Panc1 (cell line): ENCODE results near the gene ABHD4. TPM values are rescaled to one million over a fixed set of nuclear protein-coding genes. Genes with fewer than 3 reads are reported as not detected.
"Not testable (repeated sequence)": the region's sequence is repeated elsewhere in the genome, so short reads cannot be mapped to it uniquely, and the experiment has no call there.

Source experiments
- ATAC-seq: fragments of 200-7000 bp; cut with Tn5 transposase; 2 replicates; pipeline ENCODE4 v1.9.1; 2020; ENCODE audit warnings: mild to moderate bottlenecking, moderate library complexity
- BruUV-seq: library from RNA; stranded (reverse); fragments of 400-500 nt; replicated peaks from 2 replicates; lab custom pipeline; 2021; lab: Mats Ljungman, UMichigan
- CTCF ChIA-PET: fragments of 300-600 bp; sonication (Branson Sonifier 250); formaldehyde crosslinking; loops from one replicate; lab custom pipeline; 2022; ENCODE audit warnings: antibody characterized with exemption; lab: Charles Lee
- POLR2A ChIA-PET: fragments of 300-600 bp; sonication (Branson Sonifier 250); formaldehyde crosslinking; loops from one replicate; lab custom pipeline; 2022; ENCODE audit warnings: antibody characterized with exemption; lab: Charles Lee
- DNase-seq: peaks from one replicate; pipeline ENCODE4 v3.0.0-alpha.2; 2010; ENCODE audit warnings: low read depth, low spot score
- H3K27ac ChIP-seq: 2 replicates; pipeline ENCODE4 v1.5.1; 2011; ENCODE audit warnings: mild to moderate bottlenecking, low read length, inconsistent platforms
- H3K27me3 ChIP-seq: fragments of 200-500 bp; sonication (Bioruptor generic); 2 replicates; pipeline ENCODE4 v1.6.0; 2014; ENCODE audit warnings: low read length, inconsistent platforms; ENCODE audit not compliant: control insufficient read depth, insufficient read depth
- H3K36me3 ChIP-seq: fragments of 200-500 bp; sonication (Bioruptor generic); 2 replicates; pipeline ENCODE4 v1.5.1; 2014; ENCODE audit warnings: inconsistent platforms, mild to moderate bottlenecking, low read length, moderate library complexity; ENCODE audit not compliant: control insufficient read depth, insufficient read depth
- H3K4me1 ChIP-seq: 2 replicates; pipeline ENCODE4 v1.5.1; 2011; ENCODE audit warnings: inconsistent platforms, mild to moderate bottlenecking, low read length, moderate library complexity; ENCODE audit not compliant: control insufficient read depth, insufficient read depth
- H3K4me3 ChIP-seq, 2 experiments: 2 replicates each; pipeline ENCODE4 v1.5.1; 2011 to 2012; ENCODE audit warnings: low read depth in 2 of 2, low read length in 2 of 2, mild to moderate bottlenecking in 2 of 2, inconsistent platforms in 1 of 2, moderate library complexity in 1 of 2
- H3K9me3 ChIP-seq: fragments of 200-500 bp; sonication (Bioruptor generic); 2 replicates; pipeline ENCODE4 v1.5.1; 2014; ENCODE audit warnings: low read depth, mild to moderate bottlenecking, inconsistent platforms, low read length, moderate library complexity; ENCODE audit not compliant: control insufficient read depth, insufficient read depth
- CTCF ChIP-seq: fragments of 450-650 bp; IDR thresholded peaks from 2 replicates; pipeline ENCODE4 v1.5.1; 2017; ENCODE audit warnings: mild to moderate bottlenecking
- POLR2AphosphoS5 ChIP-seq: IDR thresholded peaks from 2 replicates; pipeline ENCODE4 v1.6.1; 2012; ENCODE audit warnings: mild to moderate bottlenecking, low read depth, low read length, moderate library complexity
- REST ChIP-seq, 2 experiments: IDR thresholded peaks; 2 replicates each; pipeline ENCODE4 v1.6.1; 2011 to 2012; ENCODE audit warnings: low read depth in 2 of 2, control low read depth in 1 of 2, low read length in 1 of 2, mild to moderate bottlenecking in 1 of 2, moderate library complexity in 1 of 2; ENCODE audit not compliant: insufficient read depth in 1 of 2
- SIN3A ChIP-seq: IDR thresholded peaks from 2 replicates; pipeline ENCODE4 v1.6.1; 2012; ENCODE audit warnings: low read depth, mild to moderate bottlenecking, low read length, moderate library complexity, borderline replicate concordance; ENCODE audit not compliant: insufficient read depth
- TCF7L2 ChIP-seq: IDR thresholded peaks from 2 replicates; pipeline ENCODE4 v1.6.1; 2011; ENCODE audit warnings: mild to moderate bottlenecking, low read depth, low read length, inconsistent platforms
- in situ Hi-C: cut with HindIII; loops from 2 replicates; pipeline ENCODE4 v1.10.0; 2016; ENCODE audit warnings: low sequenced_read_pairs, low pct_unique_long_range_greater_than_20kb
- intact Hi-C: fragments of 100-400 bp; cut with micrococcal nuclease; formaldehyde crosslinking; loops from one replicate; pipeline ENCODE4 v1.10.0; 2022; ENCODE audit not compliant: unreplicated experiment
- total RNA-seq: library from RNA; stranded (reverse); gene quantifications from one replicate; pipeline ENCODE4 v1.2.1, GENCODE V29; 2021; ENCODE audit not compliant: unreplicated experiment

Gene ABHD4
- total RNA-seq, 1 experiment from 2014 or later, result 5.1 TPM

GRCh38 chr14:22587247-22587646 is 10.9 kb upstream of the ABHD4 start:
- Histone ChIP-seq H3K4me3 (no peak overlapping the region), H3K4me1 (peaks cover 4% of the 10 kb centered on the region), H3K9me3 (no peaks in the 10 kb centered on the region), H3K27ac (no peak overlapping the region), H3K36me3 (no peaks in the 10 kb centered on the region; the same call in 1 of the 2 replicates), H3K27me3 (no peaks in the 10 kb centered on the region)
- TF ChIP-seq POLR2AphosphoS5 (no peak), SIN3A (no peak), CTCF (no peak), TCF7L2 (no peak)
- POLR2A ChIA-PET, result no interaction called here
- BruUV-seq, result no TSS peak
- ATAC-seq, result no peak
- DNase-seq, result no peak
- CTCF ChIA-PET, result no interaction called here
- intact Hi-C loops (no loop called here), in situ Hi-C loops (no loop called here)

GRCh38 chr14:22587677-22588422 is 10.2 kb upstream of the ABHD4 start:
- BruUV-seq, DNase-seq, H3K4me1 ChIP-seq, H3K36me3 ChIP-seq, in situ Hi-C loops, H3K9me3 ChIP-seq, ATAC-seq, intact Hi-C loops, CTCF ChIA-PET, H3K27me3 ChIP-seq: not testable (repeated sequence)
- POLR2A ChIA-PET, result interaction anchor here (0.7 to 1.0 kb wide), 2 partner anchors 251 to 321 kb away, joined by 3 to 7 read pairs; no protein-coding TSS in a partner anchor
- Histone ChIP-seq H3K4me3 (peak overlapping the region; percentile 91 to 98), H3K27ac (peak overlapping the region; percentile 96)

- ATAC-seq, result no peak
Observed at GRCh38 chr14:22588526-22589095, 9.5 kb upstream of the ABHD4 start.

More at GRCh38 chr14:22588526-22589095, 9.5 kb upstream of the ABHD4 start:
- BruUV-seq, result no TSS peak
- peak overlapping the region; percentile 96 for H3K27ac ChIP-seq
- no peaks in the 10 kb centered on the region; the same call in 1 of the 2 replicates for H3K27me3 ChIP-seq
- CTCF ChIA-PET, result no interaction called here
- POLR2A ChIA-PET, result interaction anchor here (0.6 to 1.9 kb wide), 3 partner anchors 11 to 250 kb away, joined by 3 to 14 read pairs (median 3); partner anchors contain the start of gene ABHD4
- in situ Hi-C loops, result no loop called here
- intact Hi-C loops, result no loop called here
- DNase-seq, result no peak
- peak overlapping the region; percentile 91 to 98 for H3K4me3 ChIP-seq
- peaks cover 4% of the 10 kb centered on the region for H3K4me1 ChIP-seq
- TF ChIP-seq POLR2AphosphoS5 (no peak), REST (IDR thresholded peaks at IDR 0.05; ENCODE audit: insufficient read depth in 1 of 2, low read depth in 2 of 2, low read length in 1 of 2) (no peak), SIN3A (no peak), TCF7L2 (no peak), CTCF (no peak)
- H3K36me3 ChIP-seq, result no peaks in the 10 kb centered on the region; the same call in 1 of the 2 replicates
- no peaks in the 10 kb centered on the region for H3K9me3 ChIP-seq
